HepG2 (cell line): Measurements from ENCODE around the gene NOP9. TPM values are rescaled to one million over a fixed set of nuclear protein-coding genes. Genes with fewer than 3 reads are reported as not detected.

Experiments used
- RXRB ChIP-seq: IDR thresholded peaks from 2 replicates; pipeline ENCODE4 v1.6.1; 2016; ENCODE audit warnings: borderline replicate concordance, missing genetic modification reagents, missing compliant biosample characterization
- ZNF253 ChIP-seq: sonication (generic); formaldehyde crosslinking; IDR thresholded peaks from 2 replicates; pipeline ENCODE4 v1.8.0; 2022; ENCODE audit warnings: mild to moderate bottlenecking, missing genetic modification reagents, borderline replicate concordance
- ZNF614 ChIP-seq: IDR thresholded peaks from 2 replicates; pipeline ENCODE4 v1.6.1; 2018; ENCODE audit warnings: missing biosample characterization, missing genetic modification reagents, inconsistent platforms, borderline replicate concordance
- polyA plus RNA-seq, 8 experiments: library from polyadenylated mRNA; depleted of rRNA in 3 of 8; stranded (reverse) in 7 of 8; unstranded in 1 of 8; fragments of >200 nt; fragmentation: Illumina TruSeq in 4 of 8; extraction: Trizol in 4 of 8; gene quantifications; 2 replicates each; pipeline versions ENCODE4 v1.2.1 to v1.2.3, GENCODE V29; 2011 to 2016; ENCODE audit warnings: low read depth in 4 of 8, missing spikeins in 1 of 8, mixed read lengths in 1 of 8; ENCODE audit not compliant: insufficient read depth in 1 of 8
- total RNA-seq, 5 experiments: library from RNA; depleted of rRNA; stranded (reverse); fragments of >200 nt; fragmentation: Illumina TruSeq; extraction: Trizol; gene quantifications; 2 replicates each; pipeline ENCODE4 v1.2.3, GENCODE V29; 2016; ENCODE audit warnings: low read depth in 1 of 5
- TF ChIP-seq, protein P1 (sequence below): sonication (generic); formaldehyde crosslinking; IDR thresholded peaks from 2 replicates; pipeline ENCODE4 v1.5.0; 2020; ENCODE audit warnings: mild to moderate bottlenecking, missing genetic modification reagents, moderate library complexity
- TF ChIP-seq, protein P2 (sequence below): sonication (generic); formaldehyde crosslinking; IDR thresholded peaks from 2 replicates; pipeline ENCODE4 v1.4.0; 2020; ENCODE audit warnings: missing genetic modification reagents
- TF ChIP-seq, protein P3 (sequence below): sonication (generic); formaldehyde crosslinking; IDR thresholded peaks from 2 replicates; pipeline ENCODE4 v1.4.0; 2020; ENCODE audit warnings: missing genetic modification reagents

The NOP9 gene
- total and polyA plus RNA-seq, 2 of the 13 experiments (the other 11 are each of a cell fraction or from before 2014, with no cell fraction given) = 24.5 to 61.6 TPM

DNA sequence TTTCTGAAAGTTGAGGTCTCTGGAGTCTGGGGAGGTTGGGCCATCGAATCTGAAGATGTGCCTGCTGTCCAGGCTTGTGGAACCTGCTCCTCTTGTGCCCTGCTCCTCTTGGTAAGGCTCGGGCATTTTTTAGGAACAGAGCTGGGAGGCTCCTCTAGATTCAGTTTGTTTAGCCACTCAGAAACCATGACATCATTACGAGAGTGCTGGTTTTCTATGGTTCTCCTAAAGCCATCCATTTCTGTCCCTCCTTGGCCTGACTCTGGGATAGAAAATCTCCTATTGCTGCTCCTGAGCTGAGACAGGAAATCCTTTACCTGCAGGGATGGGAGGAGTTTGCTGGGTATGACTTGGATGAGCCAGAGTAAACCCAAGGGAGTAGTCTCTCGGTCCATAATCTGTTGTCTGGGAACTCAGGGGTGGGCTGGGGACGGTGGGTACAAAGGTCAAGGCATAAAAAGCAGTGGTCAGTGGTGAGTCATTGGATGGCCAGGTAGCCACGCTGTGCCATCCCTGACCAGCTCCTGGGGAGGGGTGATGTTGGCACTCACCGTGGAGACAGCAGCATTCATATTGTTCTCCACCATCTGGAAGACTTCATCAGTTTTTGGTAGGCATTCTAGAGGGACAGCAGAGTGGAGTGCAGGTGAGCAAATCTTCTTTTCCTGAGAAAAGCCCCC is 37.6 kb downstream of the NOP9 start (continued):
- TF ChIP-seq, protein P1, sequence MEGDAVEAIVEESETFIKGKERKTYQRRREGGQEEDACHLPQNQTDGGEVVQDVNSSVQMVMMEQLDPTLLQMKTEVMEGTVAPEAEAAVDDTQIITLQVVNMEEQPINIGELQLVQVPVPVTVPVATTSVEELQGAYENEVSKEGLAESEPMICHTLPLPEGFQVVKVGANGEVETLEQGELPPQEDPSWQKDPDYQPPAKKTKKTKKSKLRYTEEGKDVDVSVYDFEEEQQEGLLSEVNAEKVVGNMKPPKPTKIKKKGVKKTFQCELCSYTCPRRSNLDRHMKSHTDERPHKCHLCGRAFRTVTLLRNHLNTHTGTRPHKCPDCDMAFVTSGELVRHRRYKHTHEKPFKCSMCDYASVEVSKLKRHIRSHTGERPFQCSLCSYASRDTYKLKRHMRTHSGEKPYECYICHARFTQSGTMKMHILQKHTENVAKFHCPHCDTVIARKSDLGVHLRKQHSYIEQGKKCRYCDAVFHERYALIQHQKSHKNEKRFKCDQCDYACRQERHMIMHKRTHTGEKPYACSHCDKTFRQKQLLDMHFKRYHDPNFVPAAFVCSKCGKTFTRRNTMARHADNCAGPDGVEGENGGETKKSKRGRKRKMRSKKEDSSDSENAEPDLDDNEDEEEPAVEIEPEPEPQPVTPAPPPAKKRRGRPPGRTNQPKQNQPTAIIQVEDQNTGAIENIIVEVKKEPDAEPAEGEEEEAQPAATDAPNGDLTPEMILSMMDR (CRISPR knock-in tag) = no peak
- TF ChIP-seq, protein P2, sequence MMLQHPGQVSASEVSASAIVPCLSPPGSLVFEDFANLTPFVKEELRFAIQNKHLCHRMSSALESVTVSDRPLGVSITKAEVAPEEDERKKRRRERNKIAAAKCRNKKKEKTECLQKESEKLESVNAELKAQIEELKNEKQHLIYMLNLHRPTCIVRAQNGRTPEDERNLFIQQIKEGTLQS (CRISPR knock-in tag) = no peak
- no peak for TF ChIP-seq ZNF614 (CRISPR knock-in tag)
- no peak for TF ChIP-seq ZNF253
- no peak for TF ChIP-seq RXRB (CRISPR knock-in tag)
- TF ChIP-seq, protein P3, sequence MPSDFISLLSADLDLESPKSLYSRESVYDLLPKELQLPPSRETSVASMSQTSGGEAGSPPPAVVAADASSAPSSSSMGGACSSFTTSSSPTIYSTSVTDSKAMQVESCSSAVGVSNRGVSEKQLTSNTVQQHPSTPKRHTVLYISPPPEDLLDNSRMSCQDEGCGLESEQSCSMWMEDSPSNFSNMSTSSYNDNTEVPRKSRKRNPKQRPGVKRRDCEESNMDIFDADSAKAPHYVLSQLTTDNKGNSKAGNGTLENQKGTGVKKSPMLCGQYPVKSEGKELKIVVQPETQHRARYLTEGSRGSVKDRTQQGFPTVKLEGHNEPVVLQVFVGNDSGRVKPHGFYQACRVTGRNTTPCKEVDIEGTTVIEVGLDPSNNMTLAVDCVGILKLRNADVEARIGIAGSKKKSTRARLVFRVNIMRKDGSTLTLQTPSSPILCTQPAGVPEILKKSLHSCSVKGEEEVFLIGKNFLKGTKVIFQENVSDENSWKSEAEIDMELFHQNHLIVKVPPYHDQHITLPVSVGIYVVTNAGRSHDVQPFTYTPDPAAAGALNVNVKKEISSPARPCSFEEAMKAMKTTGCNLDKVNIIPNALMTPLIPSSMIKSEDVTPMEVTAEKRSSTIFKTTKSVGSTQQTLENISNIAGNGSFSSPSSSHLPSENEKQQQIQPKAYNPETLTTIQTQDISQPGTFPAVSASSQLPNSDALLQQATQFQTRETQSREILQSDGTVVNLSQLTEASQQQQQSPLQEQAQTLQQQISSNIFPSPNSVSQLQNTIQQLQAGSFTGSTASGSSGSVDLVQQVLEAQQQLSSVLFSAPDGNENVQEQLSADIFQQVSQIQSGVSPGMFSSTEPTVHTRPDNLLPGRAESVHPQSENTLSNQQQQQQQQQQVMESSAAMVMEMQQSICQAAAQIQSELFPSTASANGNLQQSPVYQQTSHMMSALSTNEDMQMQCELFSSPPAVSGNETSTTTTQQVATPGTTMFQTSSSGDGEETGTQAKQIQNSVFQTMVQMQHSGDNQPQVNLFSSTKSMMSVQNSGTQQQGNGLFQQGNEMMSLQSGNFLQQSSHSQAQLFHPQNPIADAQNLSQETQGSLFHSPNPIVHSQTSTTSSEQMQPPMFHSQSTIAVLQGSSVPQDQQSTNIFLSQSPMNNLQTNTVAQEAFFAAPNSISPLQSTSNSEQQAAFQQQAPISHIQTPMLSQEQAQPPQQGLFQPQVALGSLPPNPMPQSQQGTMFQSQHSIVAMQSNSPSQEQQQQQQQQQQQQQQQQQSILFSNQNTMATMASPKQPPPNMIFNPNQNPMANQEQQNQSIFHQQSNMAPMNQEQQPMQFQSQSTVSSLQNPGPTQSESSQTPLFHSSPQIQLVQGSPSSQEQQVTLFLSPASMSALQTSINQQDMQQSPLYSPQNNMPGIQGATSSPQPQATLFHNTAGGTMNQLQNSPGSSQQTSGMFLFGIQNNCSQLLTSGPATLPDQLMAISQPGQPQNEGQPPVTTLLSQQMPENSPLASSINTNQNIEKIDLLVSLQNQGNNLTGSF = no peak
- TF ChIP-seq, all 625 proteins: peak for 18
